Measurements from ENCODE around the gene MMP28. TPM values are rescaled to one million over a fixed set of nuclear protein-coding genes. Genes with fewer than 3 reads are reported as not detected.

MMP28 gene
- total and polyA plus RNA-seq, 12 donors = 0.67 to 11.1 (median 4.6) TPM

DNA sequence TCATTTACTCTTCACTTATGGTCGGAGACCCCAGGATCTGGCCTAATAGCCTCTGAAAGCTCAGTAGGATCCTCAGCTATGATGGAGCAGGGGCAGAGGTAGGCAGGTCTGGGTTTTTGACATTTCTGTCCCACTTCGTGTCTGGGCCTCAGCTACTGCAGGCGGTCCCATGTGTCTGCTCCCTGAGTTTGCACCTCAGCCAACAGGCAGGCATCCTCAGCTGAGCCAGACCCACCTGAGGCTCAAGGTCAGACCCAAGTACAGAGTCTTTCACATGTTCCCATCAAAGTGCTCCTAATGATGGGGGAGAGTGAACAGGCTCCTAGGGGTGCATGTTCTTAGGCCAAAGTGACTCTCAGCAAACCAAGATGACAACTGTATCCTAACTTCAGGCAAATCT lies 66.9 kb downstream of the MMP28 start:
- no peaks in the 10 kb centered on the region for H3K27me3 ChIP-seq
- WGBS, 4 donors = 89 to 96% (median 93%) methylated on average over 3 of the region's 3 CpGs
- no peak overlapping the region for H3K27ac ChIP-seq
- intact Hi-C loops (cut with DNase I) = no loop called here
- H3K4me1 ChIP-seq (replicated peaks in 1 of 2) = peaks cover 6 to 8% of the 10 kb centered on the region in 2 donors
- DNase-seq = peak in 1 of 7 donors; percentile 42
- no peak for TF ChIP-seq POLR2A (IDR thresholded peaks at IDR 0.05)
- H3K9me3 ChIP-seq (replicated peaks in 1 of 3) = no peaks in the 10 kb centered on the region
- H3K4me3 ChIP-seq = no peak overlapping the region
- H3K36me3 ChIP-seq (replicated peaks in 1 of 2) = peaks cover 0 to 19% of the 10 kb centered on the region in 2 donors

DNA sequence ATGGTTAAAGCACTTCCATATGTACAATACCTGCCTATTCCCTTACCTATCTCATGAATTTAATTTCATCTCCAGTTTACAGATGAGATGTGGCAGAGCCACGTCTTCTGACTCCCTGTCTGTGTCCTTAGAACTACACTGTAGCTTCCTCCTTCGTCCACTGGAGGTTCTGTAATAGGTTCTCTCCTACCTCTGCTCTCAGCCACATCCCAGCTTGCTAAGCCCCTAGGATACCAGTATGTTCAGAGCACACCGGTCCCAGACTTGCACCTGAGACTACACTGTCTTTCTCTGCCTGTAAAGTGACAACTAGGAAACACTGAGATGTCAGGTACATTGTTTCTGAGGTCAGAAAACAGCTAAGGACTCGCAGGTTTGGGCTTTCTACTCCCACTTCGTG lies 67.8 kb downstream of the MMP28 start:
- TF ChIP-seq, protein P1, sequence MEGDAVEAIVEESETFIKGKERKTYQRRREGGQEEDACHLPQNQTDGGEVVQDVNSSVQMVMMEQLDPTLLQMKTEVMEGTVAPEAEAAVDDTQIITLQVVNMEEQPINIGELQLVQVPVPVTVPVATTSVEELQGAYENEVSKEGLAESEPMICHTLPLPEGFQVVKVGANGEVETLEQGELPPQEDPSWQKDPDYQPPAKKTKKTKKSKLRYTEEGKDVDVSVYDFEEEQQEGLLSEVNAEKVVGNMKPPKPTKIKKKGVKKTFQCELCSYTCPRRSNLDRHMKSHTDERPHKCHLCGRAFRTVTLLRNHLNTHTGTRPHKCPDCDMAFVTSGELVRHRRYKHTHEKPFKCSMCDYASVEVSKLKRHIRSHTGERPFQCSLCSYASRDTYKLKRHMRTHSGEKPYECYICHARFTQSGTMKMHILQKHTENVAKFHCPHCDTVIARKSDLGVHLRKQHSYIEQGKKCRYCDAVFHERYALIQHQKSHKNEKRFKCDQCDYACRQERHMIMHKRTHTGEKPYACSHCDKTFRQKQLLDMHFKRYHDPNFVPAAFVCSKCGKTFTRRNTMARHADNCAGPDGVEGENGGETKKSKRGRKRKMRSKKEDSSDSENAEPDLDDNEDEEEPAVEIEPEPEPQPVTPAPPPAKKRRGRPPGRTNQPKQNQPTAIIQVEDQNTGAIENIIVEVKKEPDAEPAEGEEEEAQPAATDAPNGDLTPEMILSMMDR (IDR thresholded peaks at IDR 0.05) = no peak
- no peak for TF ChIP-seq POLR2A (IDR thresholded peaks at IDR 0.05)
- Histone ChIP-seq H3K4me1 (replicated peaks in 1 of 2) (peaks cover 6 to 8% of the 10 kb centered on the region in 2 donors), H3K36me3 (replicated peaks in 1 of 2) (peaks cover 0 to 28% of the 10 kb centered on the region in 2 donors)

DNA sequence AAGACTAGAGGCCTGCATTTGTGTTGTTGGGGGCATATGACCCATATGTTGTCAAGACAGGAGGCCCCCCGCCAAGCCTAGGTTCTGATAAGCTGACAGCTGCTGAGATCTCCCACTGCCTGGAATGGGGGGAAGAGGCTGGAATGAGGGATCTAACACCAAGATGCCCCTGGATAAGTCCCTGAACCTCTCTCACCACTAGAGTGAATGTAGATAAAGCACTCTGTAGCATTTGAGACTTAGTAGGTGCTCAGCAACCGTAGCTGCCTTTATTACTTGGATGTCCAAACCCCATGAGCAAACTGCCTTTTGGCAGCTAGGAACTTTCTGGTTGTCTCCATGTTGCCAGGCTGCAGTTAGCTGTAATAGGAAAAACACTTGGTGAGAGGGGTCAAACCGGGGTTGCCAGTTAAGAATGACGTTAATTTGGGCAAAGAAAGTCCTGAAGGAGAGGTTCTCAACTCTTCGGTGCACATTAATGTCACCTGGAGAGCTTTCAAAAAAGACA lies 68.4 kb downstream of the MMP28 start:
- no peak for DNase-seq
- 81 to 93% (median 91%) methylated on average over 5 of the region's 5 CpGs for WGBS, 4 donors
- no peak overlapping the region for H3K4me3 ChIP-seq
- TF ChIP-seq, protein P1 (IDR thresholded peaks at IDR 0.05) = no peak
- TF ChIP-seq POLR2A (IDR thresholded peaks at IDR 0.05) = no peak
- H3K36me3 ChIP-seq (replicated peaks in 1 of 2) = peaks cover 0 to 29% of the 10 kb centered on the region in 2 donors
- no peaks in the 10 kb centered on the region for H3K27me3 ChIP-seq
- H3K27ac ChIP-seq = peak overlapping the region in 2 of 5 donors; percentile 3 to 27
- no peaks in the 10 kb centered on the region for H3K9me3 ChIP-seq (replicated peaks in 1 of 3)
- H3K4me1 ChIP-seq (replicated peaks in 1 of 2) = peaks cover 6 to 8% of the 10 kb centered on the region in 2 donors
- intact Hi-C loops (cut with DNase I) = no loop called here

More for the DNA sequence above, 67.8 kb downstream of the MMP28 start:
- intact Hi-C loops (cut with DNase I) = no loop called here
- 91 to 97% (median 92%) methylated on average over 5 of the region's 5 CpGs for WGBS, 4 donors
- DNase-seq = no peak
- H3K4me3 ChIP-seq = no peak overlapping the region
- H3K27ac ChIP-seq = peak overlapping the region in 1 of 5 donors; percentile 27
- no peaks in the 10 kb centered on the region for H3K27me3 ChIP-seq
- no peaks in the 10 kb centered on the region for H3K9me3 ChIP-seq (replicated peaks in 1 of 3)

DNA sequence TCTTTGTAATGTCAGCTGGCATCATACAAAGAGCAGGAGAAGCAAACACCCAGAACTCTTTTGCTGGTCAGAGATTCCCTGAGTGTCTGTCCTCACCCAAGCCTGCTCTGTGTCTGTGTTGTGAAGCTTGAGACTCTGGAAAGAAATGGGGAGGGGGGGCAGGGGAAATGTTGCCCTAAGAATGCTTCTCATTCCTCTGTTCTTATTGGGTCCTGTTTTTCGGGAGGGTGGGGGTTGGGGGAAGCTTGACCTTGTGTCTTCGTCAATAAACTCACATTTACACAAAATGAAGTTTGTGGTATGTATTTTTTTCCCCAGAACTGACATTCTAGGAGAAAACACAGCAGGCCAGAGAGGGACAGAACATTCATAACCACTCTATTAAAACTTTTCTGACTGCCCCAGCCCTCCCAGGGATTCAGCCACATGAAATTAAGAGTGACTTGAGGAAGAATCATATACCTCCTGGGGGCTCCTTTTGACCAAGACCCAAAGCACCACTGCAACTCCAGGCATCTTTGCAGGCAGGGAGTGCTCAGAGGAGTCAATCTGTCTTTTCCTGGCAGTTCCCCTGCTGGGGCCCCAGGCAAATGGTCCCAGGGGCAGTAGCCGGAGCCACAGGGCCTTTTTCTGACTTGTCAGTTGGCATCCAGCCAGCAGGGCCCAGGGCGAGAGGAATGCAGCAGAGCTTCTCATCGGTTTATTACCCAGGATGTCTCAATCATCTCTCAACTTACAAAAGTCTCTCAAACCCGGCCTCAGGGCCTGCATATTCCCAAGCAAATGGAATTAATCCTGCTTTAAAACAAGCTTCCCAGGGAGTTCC lies 69.1 kb downstream of the MMP28 start:
- intact Hi-C loops (cut with DNase I) = no loop called here
- peaks cover 0 to 29% of the 10 kb centered on the region in 2 donors for H3K36me3 ChIP-seq (replicated peaks in 1 of 2)

More for the DNA sequence above, 69.1 kb downstream of the MMP28 start:
- Histone ChIP-seq H3K9me3 (replicated peaks in 1 of 3) (no peaks in the 10 kb centered on the region), H3K4me3 (no peak overlapping the region), H3K27ac (peak overlapping the region in 2 of 5 donors; percentile 3 to 27), H3K4me1 (replicated peaks in 1 of 2) (peaks cover 5 to 8% of the 10 kb centered on the region in 2 donors), H3K27me3 (no peaks in the 10 kb centered on the region)
- DNase-seq = peak; percentile 21 to 74 (median 58)
- WGBS, 4 donors = 59 to 77% (median 62%) methylated on average over 2 to 6 of the region's 6 CpGs
- no peak for TF ChIP-seq POLR2A (IDR thresholded peaks at IDR 0.05)
- TF ChIP-seq, protein P1 (IDR thresholded peaks at IDR 0.05) = no peak
